PC-9 (cell line): ENCODE measurements around the gene GLIPR1. TPM values are rescaled to one million over a fixed set of nuclear protein-coding genes. Genes with fewer than 3 reads are reported as not detected.
A peak's percentile ranks its signal among the peaks of the same experiment; 100 is the strongest.

Experiments used
- BruUV-seq: library from RNA; stranded (reverse); fragments of 400-500 nt; replicated peaks from 2 replicates; lab custom pipeline; 2021; lab: Mats Ljungman, UMichigan
- CTCF ChIA-PET: fragments of 300-600 bp; sonication (Branson Sonifier 250); formaldehyde crosslinking; loops from one replicate; lab custom pipeline; 2022; ENCODE audit warnings: antibody characterized with exemption; lab: Charles Lee
- POLR2A ChIA-PET: fragments of 300-600 bp; sonication (Branson Sonifier 250); formaldehyde crosslinking; loops from one replicate; lab custom pipeline; 2022; ENCODE audit warnings: antibody characterized with exemption; ENCODE audit not compliant: unreplicated experiment; lab: Charles Lee
- DNase-seq, 2 experiments: peaks; one replicate each; pipeline versions ENCODE4 v3.0.0 to v3.0.0-alpha.2; 2015 to 2022; ENCODE audit warnings: mixed read lengths in 1 of 2
- H2AFZ ChIP-seq: fragments of 200-600 bp; sonication (generic); 2 replicates; pipeline ENCODE4 v1.8.1; 2017; ENCODE audit warnings: antibody characterized with exemption
- H3F3A ChIP-seq: fragments of 200-600 bp; sonication (generic); 2 replicates; pipeline ENCODE4 v1.8.1; 2017; ENCODE audit warnings: antibody characterized with exemption, mild to moderate bottlenecking, low read depth; ENCODE audit not compliant: insufficient read depth
- H3K27ac ChIP-seq: fragments of 200-600 bp; sonication (generic); 2 replicates; pipeline ENCODE4 v1.6.1; 2016; ENCODE audit warnings: mixed run types
- H3K27me3 ChIP-seq: fragments of 200-600 bp; sonication (generic); 2 replicates; pipeline ENCODE4 v1.6.1; 2016; ENCODE audit warnings: low read depth, mixed run types; ENCODE audit not compliant: insufficient read depth
- H3K36me3 ChIP-seq: fragments of 200-600 bp; sonication (generic); 2 replicates; pipeline ENCODE4 v1.6.1; 2016; ENCODE audit warnings: low read depth, mixed run types
- H3K4me1 ChIP-seq: fragments of 200-600 bp; sonication (generic); replicated peaks from 2 replicates; pipeline ENCODE4 v1.6.1; 2016; ENCODE audit warnings: mixed run types; ENCODE audit not compliant: insufficient read depth
- H3K4me2 ChIP-seq: fragments of 200-600 bp; sonication (generic); 2 replicates; pipeline ENCODE4 v1.6.1; 2017; ENCODE audit warnings: mixed run types
- H3K4me3 ChIP-seq: fragments of 200-600 bp; sonication (generic); 2 replicates; pipeline ENCODE4 v1.6.1; 2016; ENCODE audit warnings: mixed run types
- H3K79me2 ChIP-seq: fragments of 200-600 bp; sonication (generic); 2 replicates; pipeline ENCODE4 v1.6.1; 2017; ENCODE audit warnings: low read depth, mixed run types
- H3K9me2 ChIP-seq: fragments of 200-600 bp; sonication (generic); 2 replicates; pipeline ENCODE4 v1.8.1; 2017; ENCODE audit warnings: mild to moderate bottlenecking; ENCODE audit not compliant: insufficient read depth
- H3K9me3 ChIP-seq: fragments of 200-600 bp; sonication (generic); 2 replicates; pipeline ENCODE4 v1.8.1; 2016; ENCODE audit warnings: low read depth; ENCODE audit not compliant: insufficient read depth
- H4K20me1 ChIP-seq: fragments of 200-600 bp; sonication (generic); 2 replicates; pipeline ENCODE4 v1.8.1; 2017; ENCODE audit not compliant: insufficient read depth
- EZH2 ChIP-seq: fragments of 200-600 bp; sonication (generic); IDR thresholded peaks from 2 replicates; pipeline ENCODE4 v1.8.0; 2017; ENCODE audit warnings: antibody characterized with exemption, low read depth
- intact Hi-C: fragments of 100-400 bp; cut with micrococcal nuclease; formaldehyde crosslinking; loops from one replicate; pipeline ENCODE4 v1.10.0; 2022; ENCODE audit not compliant: unreplicated experiment
- total RNA-seq: library from RNA; stranded (reverse); gene quantifications from 2 replicates; pipeline ENCODE4 v1.2.3, GENCODE V29; 2021
- TF ChIP-seq, protein P1 (sequence below): fragments of 200-600 bp; sonication (generic); conservative IDR thresholded peaks from 2 replicates; pipeline ENCODE4 v1.6.1; 2017; ENCODE audit warnings: mixed run types, antibody characterized with exemption, mild to moderate bottlenecking, moderate library complexity

The GLIPR1 gene
- total RNA-seq, 1 experiment from 2014 or later: 14.1 TPM

DNA sequence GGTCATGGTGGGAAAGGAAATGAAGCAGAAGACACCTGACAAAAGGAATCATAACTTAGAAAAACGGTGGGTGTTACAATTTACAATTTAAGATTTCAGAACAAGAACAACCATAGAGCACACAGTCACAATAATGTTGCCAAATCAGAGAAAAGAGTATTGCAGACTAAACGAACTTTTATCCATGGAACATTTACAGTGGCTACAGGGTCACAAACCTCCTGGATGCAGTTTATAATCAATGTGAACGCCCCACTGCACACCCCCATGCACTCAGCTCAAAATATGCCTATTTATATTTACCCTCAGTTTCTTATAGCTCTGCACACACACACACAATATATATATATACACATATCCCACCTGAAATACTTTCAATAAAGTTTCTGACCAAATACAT is 22.9 kb downstream of the GLIPR1 start:
- no peaks in the 10 kb centered on the region for H3K4me1 ChIP-seq
- ChIA-PET POLR2A (no interaction called here), CTCF (no interaction called here)
- no peak overlapping the region for H3K4me3 ChIP-seq
- peaks cover 4% of the 10 kb centered on the region; the same call in 1 of the 2 replicates for H4K20me1 ChIP-seq
- H3K4me2 ChIP-seq: no peak overlapping the region
- no peaks in the 10 kb centered on the region for H3K9me3 ChIP-seq
- H3K9me2 ChIP-seq: no peaks in the 10 kb centered on the region
- peaks cover 26% of the 10 kb centered on the region for H3K79me2 ChIP-seq
- no peak for TF ChIP-seq EZH2
- TF ChIP-seq, protein P1, sequence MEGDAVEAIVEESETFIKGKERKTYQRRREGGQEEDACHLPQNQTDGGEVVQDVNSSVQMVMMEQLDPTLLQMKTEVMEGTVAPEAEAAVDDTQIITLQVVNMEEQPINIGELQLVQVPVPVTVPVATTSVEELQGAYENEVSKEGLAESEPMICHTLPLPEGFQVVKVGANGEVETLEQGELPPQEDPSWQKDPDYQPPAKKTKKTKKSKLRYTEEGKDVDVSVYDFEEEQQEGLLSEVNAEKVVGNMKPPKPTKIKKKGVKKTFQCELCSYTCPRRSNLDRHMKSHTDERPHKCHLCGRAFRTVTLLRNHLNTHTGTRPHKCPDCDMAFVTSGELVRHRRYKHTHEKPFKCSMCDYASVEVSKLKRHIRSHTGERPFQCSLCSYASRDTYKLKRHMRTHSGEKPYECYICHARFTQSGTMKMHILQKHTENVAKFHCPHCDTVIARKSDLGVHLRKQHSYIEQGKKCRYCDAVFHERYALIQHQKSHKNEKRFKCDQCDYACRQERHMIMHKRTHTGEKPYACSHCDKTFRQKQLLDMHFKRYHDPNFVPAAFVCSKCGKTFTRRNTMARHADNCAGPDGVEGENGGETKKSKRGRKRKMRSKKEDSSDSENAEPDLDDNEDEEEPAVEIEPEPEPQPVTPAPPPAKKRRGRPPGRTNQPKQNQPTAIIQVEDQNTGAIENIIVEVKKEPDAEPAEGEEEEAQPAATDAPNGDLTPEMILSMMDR: no peak
- H3K36me3 ChIP-seq: peaks cover 40% of the 10 kb centered on the region
- DNase-seq: no peak
- peaks cover 4% of the 10 kb centered on the region; the same call in 1 of the 2 replicates for H3F3A ChIP-seq
- H3K27ac ChIP-seq: no peak overlapping the region
- H2AFZ ChIP-seq: no peak overlapping the region
- BruUV-seq: no TSS peak
- no peaks in the 10 kb centered on the region for H3K27me3 ChIP-seq
- intact Hi-C loops: loop anchor here (10.0 kb wide), 1 partner anchor 699 kb away; no protein-coding TSS in a partner anchor

DNA sequence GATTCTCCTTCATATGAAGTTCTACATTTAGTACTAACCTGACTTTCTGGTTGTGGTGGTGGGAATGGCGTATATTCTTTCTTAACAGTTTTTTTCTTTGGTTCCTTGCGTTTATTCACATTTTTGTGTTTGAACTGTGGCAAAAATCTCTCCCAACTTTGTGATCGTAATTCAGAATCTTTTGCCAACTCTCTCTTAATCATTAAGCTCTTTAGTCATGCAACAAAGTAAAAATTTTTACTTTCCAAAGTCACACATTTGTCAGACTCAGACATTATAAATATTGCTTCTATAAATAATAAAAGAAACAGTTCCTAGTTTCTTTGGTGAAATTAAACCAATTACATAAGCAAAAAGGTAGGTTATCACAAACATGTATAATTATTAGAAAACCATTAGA is 23.3 kb downstream of the GLIPR1 start:
- TF ChIP-seq, protein P1: no peak
- no peak for TF ChIP-seq EZH2
- H3F3A ChIP-seq: peaks cover 4% of the 10 kb centered on the region; the same call in 1 of the 2 replicates
- BruUV-seq: no TSS peak
- H3K9me3 ChIP-seq: no peaks in the 10 kb centered on the region
- no peak for DNase-seq
- no peak overlapping the region for H3K4me3 ChIP-seq
- no peaks in the 10 kb centered on the region for H3K4me1 ChIP-seq
- no peaks in the 10 kb centered on the region for H3K27me3 ChIP-seq
- intact Hi-C loops: loop anchor here (10.0 kb wide), 1 partner anchor 699 kb away; no protein-coding TSS in a partner anchor
- peaks cover 30% of the 10 kb centered on the region for H3K79me2 ChIP-seq
- no peak overlapping the region for H3K4me2 ChIP-seq
- H3K36me3 ChIP-seq: peaks cover 36% of the 10 kb centered on the region
- H4K20me1 ChIP-seq: peaks cover 5% of the 10 kb centered on the region; the same call in 1 of the 2 replicates
- POLR2A ChIA-PET: no interaction called here
- CTCF ChIA-PET: no interaction called here
- H2AFZ ChIP-seq: no peak overlapping the region
- H3K9me2 ChIP-seq: no peaks in the 10 kb centered on the region
- no peak overlapping the region for H3K27ac ChIP-seq

DNA sequence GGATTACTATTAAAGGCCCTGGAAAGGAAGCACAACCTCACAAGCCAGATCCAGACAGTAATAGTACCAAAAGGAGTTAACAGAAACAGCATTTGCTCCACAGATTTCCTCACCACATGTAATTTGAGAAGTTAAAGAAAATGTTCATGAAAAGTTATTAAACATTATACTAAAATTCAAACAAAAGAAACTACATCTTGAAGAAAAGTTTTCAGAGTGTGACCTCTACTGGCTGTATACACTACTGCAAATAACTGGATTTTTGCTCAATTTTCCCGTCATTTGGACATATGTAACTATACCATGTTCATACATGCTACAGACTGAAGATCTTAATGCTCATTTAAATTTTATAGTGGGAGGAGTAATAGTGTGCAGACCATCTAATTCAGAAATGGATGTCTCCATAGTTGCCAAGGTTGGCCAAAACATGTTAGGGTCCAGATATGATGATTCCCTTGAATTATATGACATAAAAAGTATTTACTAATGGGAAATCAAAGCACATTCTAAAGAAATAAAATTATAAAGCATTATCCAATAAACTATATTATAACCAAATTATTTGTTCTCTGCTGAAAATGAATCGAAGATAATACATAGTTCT is 25.3 kb downstream of the GLIPR1 start:
- TF ChIP-seq, protein P1: peak; percentile 80
- no peak for TF ChIP-seq EZH2
- no peak overlapping the region for H3K27ac ChIP-seq

More for the DNA sequence above, 25.3 kb downstream of the GLIPR1 start:
- ChIA-PET CTCF (no interaction called here), POLR2A (no interaction called here)
- H3K4me1 ChIP-seq: peaks cover 14% of the 10 kb centered on the region
- H3K36me3 ChIP-seq: peaks cover 36% of the 10 kb centered on the region
- H2AFZ ChIP-seq: no peak overlapping the region
- H3K9me2 ChIP-seq: no peaks in the 10 kb centered on the region
- no peak overlapping the region for H3K4me3 ChIP-seq
- BruUV-seq: no TSS peak
- intact Hi-C loops: loop anchor here (1.0 to 10.0 kb wide), 2 partner anchors 701 to 817 kb away; no protein-coding TSS in a partner anchor
- H3F3A ChIP-seq: peaks cover 4% of the 10 kb centered on the region; the same call in 1 of the 2 replicates
- H3K79me2 ChIP-seq: peaks cover 49% of the 10 kb centered on the region
- DNase-seq: no peak
- H3K27me3 ChIP-seq: no peaks in the 10 kb centered on the region
- H4K20me1 ChIP-seq: peaks cover 5% of the 10 kb centered on the region; the same call in 1 of the 2 replicates
- no peaks in the 10 kb centered on the region for H3K9me3 ChIP-seq
- no peak overlapping the region for H3K4me2 ChIP-seq
